Endothelial cell of umbilical vein (primary cell): Measurements from ENCODE around the gene TFF2. TPM values are rescaled to one million over a fixed set of nuclear protein-coding genes. Genes with fewer than 3 reads are reported as not detected.

ENCODE experiments used
- BruUV-seq: library from RNA; stranded (reverse); fragments of 400-500 nt; replicated peaks from 2 replicates; lab custom pipeline; 2021; lab: Mats Ljungman, UMichigan
- CTCF ChIA-PET: fragments of 300-600, 350-600 bp; sonication (Branson Sonifier 250); formaldehyde crosslinking; loops from one replicate; lab custom pipeline; 2021; ENCODE audit warnings: antibody characterized with exemption, inconsistent platforms; lab: Charles Lee
- POLR2A ChIA-PET: fragments of 300-600, 350-600 bp; sonication (Branson Sonifier 250); formaldehyde crosslinking; loops from one replicate; lab custom pipeline; 2021; ENCODE audit warnings: antibody characterized with exemption, inconsistent platforms; lab: Charles Lee
- DNase-seq: peaks from one replicate; pipeline ENCODE4 v3.0.0-alpha.2; 2011; ENCODE audit warnings: low read depth, low spot score
- FAIRE-seq: peaks from 2 replicates; lab custom pipeline; 2011; peaks lifted over from hg19 to GRCh38; lab: Jason Lieb, UNC
- H2AFZ ChIP-seq: 2 replicates; pipeline ENCODE4 v1.6.0; 2012; ENCODE audit warnings: low read depth, low read length, control low read depth, inconsistent platforms
- H3K27ac ChIP-seq: 2 replicates; pipeline ENCODE4 v1.5.1; 2011; ENCODE audit warnings: low read depth, mild to moderate bottlenecking, control low read depth, low read length, moderate library complexity; ENCODE audit not compliant: insufficient read depth
- H3K27me3 ChIP-seq, 2 experiments: 2 replicates each; pipeline versions ENCODE4 v1.6.0 to v1.6.1; 2011; ENCODE audit warnings: low read length in 2 of 2, mixed read lengths in 1 of 2; ENCODE audit not compliant: control insufficient read depth in 2 of 2, insufficient read depth in 2 of 2
- H3K36me3 ChIP-seq, 2 experiments: 2 replicates in 1 of 2; 3 replicates in 1 of 2; pipeline ENCODE4 v1.5.1; 2011; ENCODE audit warnings: low read length in 2 of 2, mild to moderate bottlenecking in 1 of 2, moderate library complexity in 1 of 2; ENCODE audit not compliant: control insufficient read depth in 2 of 2, insufficient read depth in 2 of 2; ENCODE audit errors: extremely low read depth in 1 of 2
- H3K4me1 ChIP-seq: 3 replicates; pipeline ENCODE4 v1.5.1; 2011; ENCODE audit warnings: mild to moderate bottlenecking, low read length; ENCODE audit not compliant: control insufficient read depth, insufficient read depth; ENCODE audit errors: extremely low read depth
- H3K4me2 ChIP-seq: 2 replicates; pipeline ENCODE4 v1.6.1; 2011; ENCODE audit warnings: low read length, control low read depth, mixed read lengths; ENCODE audit not compliant: insufficient read depth
- H3K4me3 ChIP-seq, 3 experiments: fragments of 200-600 bp in 1 of 3; sonication (generic), shearing (Covaris generic) in 1 of 3; replicated peaks in 1 of 3; 2 replicates each; pipeline ENCODE4 v1.5.1; 2011 to 2016; ENCODE audit warnings: control low read depth in 3 of 3, low read length in 3 of 3, mild to moderate bottlenecking in 2 of 3, inconsistent platforms in 1 of 3, low read depth in 1 of 3, moderate library complexity in 1 of 3; ENCODE audit not compliant: insufficient read depth in 1 of 3
- H3K79me2 ChIP-seq: 2 replicates; pipeline ENCODE4 v1.6.0; 2012; ENCODE audit warnings: low read length, inconsistent platforms; ENCODE audit not compliant: control insufficient read depth, insufficient read depth
- H3K9ac ChIP-seq: replicated peaks from 2 replicates; pipeline ENCODE3; 2011; ENCODE audit warnings: low read length, control low read depth; ENCODE audit not compliant: insufficient read depth; ENCODE audit errors: extremely low read depth
- H3K9me1 ChIP-seq: replicated peaks from 3 replicates; pipeline ENCODE4 v1.6.0; 2011; ENCODE audit warnings: mild to moderate bottlenecking, low read length; ENCODE audit not compliant: control insufficient read depth, insufficient read depth; ENCODE audit errors: extremely low read depth
- H3K9me3 ChIP-seq: replicated peaks from 2 replicates; pipeline ENCODE4 v1.5.1; 2012; ENCODE audit warnings: low read length, inconsistent platforms; ENCODE audit not compliant: control insufficient read depth, insufficient read depth
- H4K20me1 ChIP-seq: replicated peaks from 2 replicates; pipeline ENCODE3; 2011; ENCODE audit warnings: mild to moderate bottlenecking, low read length; ENCODE audit not compliant: control insufficient read depth, insufficient read depth; ENCODE audit errors: extremely low read depth
- EZH2 ChIP-seq: IDR thresholded peaks from 2 replicates; pipeline ENCODE4 v1.6.1; 2012; ENCODE audit warnings: borderline replicate concordance, low read depth, mild to moderate bottlenecking, moderate library complexity, low read length, inconsistent platforms; ENCODE audit not compliant: severe bottlenecking
- FOS ChIP-seq: IDR thresholded peaks from 2 replicates; pipeline ENCODE4 v1.6.1; 2011; ENCODE audit warnings: mild to moderate bottlenecking, low read length, moderate library complexity, borderline replicate concordance; ENCODE audit not compliant: insufficient read depth
- GATA2 ChIP-seq: IDR thresholded peaks from 2 replicates; pipeline ENCODE4 v1.7.0; 2011; ENCODE audit warnings: low read depth, mild to moderate bottlenecking, moderate library complexity, mixed read lengths, low read length; ENCODE audit not compliant: insufficient read length, insufficient read depth
- JUN ChIP-seq: IDR thresholded peaks from 2 replicates; pipeline ENCODE4 v1.6.1; 2011; ENCODE audit warnings: borderline replicate concordance, low read depth; ENCODE audit not compliant: insufficient read length, insufficient read depth
- MYC ChIP-seq: IDR thresholded peaks from one replicate; pipeline ENCODE4 v1.6.1; 2011; ENCODE audit warnings: mild to moderate bottlenecking, low read depth, low read length
- POLR2A ChIP-seq: IDR thresholded peaks from 2 replicates; pipeline ENCODE4 v1.6.1; 2012; ENCODE audit warnings: low read depth, mild to moderate bottlenecking, control low read depth, low read length
- POLR2AphosphoS5 ChIP-seq: IDR thresholded peaks from 2 replicates; pipeline ENCODE4 v1.6.1; 2012; ENCODE audit warnings: low read depth, mild to moderate bottlenecking, control low read depth, low read length, moderate library complexity; ENCODE audit not compliant: insufficient read depth
- dilution Hi-C: fragments of 300-500 bp; cut with MboI; formaldehyde crosslinking; loops from one replicate; pipeline ENCODE4 v1.15.0; 2019; ENCODE audit warnings: low sequenced_read_pairs; ENCODE audit not compliant: extremely low pct_ligation_motif_present
- intact Hi-C: fragments of 100-400 bp; cut with micrococcal nuclease; formaldehyde crosslinking; loops from one replicate; pipeline ENCODE4 v1.10.0; 2022
- polyA plus RNA-seq, 4 experiments: library from polyadenylated mRNA; depleted of rRNA in 3 of 4; stranded (reverse) in 3 of 4; unstranded in 1 of 4; fragments of >200 nt; gene quantifications; 2 replicates each; pipeline versions ENCODE4 v1.2.1 to v1.2.3, GENCODE V29; 2011 to 2012; ENCODE audit warnings: missing spikeins in 1 of 4
- total RNA-seq: library from RNA; stranded (reverse); gene quantifications from 2 replicates; pipeline ENCODE4 v1.2.3, GENCODE V29; 2021
- TF ChIP-seq, protein P1 (sequence below), 2 donors: IDR thresholded peaks; 1 replicate in 1 of 2; 2 replicates in 1 of 2; pipeline ENCODE4 v1.5.1; 2011; ENCODE audit warnings: low read length in 2 of 2, mild to moderate bottlenecking in 2 of 2, moderate library complexity in 2 of 2, control low read depth in 1 of 2, inconsistent platforms in 1 of 2, low read depth in 1 of 2; ENCODE audit not compliant: insufficient read depth in 1 of 2; ENCODE audit errors: extremely low read depth in 1 of 2
- TF ChIP-seq, protein P2 (sequence below): IDR thresholded peaks from 2 replicates; pipeline ENCODE4 v1.6.1; 2011; ENCODE audit not compliant: insufficient read depth, insufficient read length

TFF2 gene
- total and polyA plus RNA-seq, 2 donors (not counting 3 experiments of a cell fraction or from before 2014, with no cell fraction given), result not detected

DNA sequence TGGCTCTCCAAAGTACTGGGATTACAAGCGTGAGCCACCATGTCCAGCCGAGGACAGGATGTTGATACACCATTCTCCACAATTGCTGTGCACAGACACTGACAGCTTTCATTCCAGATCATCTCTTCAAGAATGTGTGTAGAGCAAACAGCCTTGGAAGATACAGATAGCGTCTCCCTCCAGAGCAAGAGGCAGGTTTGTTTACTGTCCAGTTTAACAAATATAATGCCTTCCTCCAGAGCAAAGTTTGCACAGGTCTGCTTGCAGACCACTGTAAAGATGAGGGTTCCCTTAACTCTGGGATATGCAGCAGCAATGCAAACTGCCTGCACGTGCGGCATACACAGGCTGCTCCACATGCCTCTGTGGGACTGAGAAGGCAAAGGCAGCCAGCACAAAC lies 40.5 kb upstream of the TFF2 start:
- BruUV-seq, result no TSS peak
- no peaks in the 10 kb centered on the region for H3K9me3 ChIP-seq
- no peaks in the 10 kb centered on the region for H3K4me1 ChIP-seq
- H3K27ac ChIP-seq, result no peak overlapping the region
- ChIA-PET CTCF (interaction anchor here (2.2 kb wide), 1 partner anchor 10 kb away, joined by 6 read pairs; no protein-coding TSS in a partner anchor), POLR2A (no interaction called here)
- intact Hi-C loops (no loop called here), dilution Hi-C loops (no loop called here)
- no peaks in the 10 kb centered on the region for H3K36me3 ChIP-seq
- no peaks in the 10 kb centered on the region for H3K79me2 ChIP-seq
- FAIRE-seq, result no peak
- H3K9me1 ChIP-seq, result no peaks in the 10 kb centered on the region
- no peak for DNase-seq
- H4K20me1 ChIP-seq, result no peaks in the 10 kb centered on the region
- no peak overlapping the region for H3K4me2 ChIP-seq
- TF ChIP-seq FOS, result no peak
- TF ChIP-seq POLR2A, result no peak
- no peak for TF ChIP-seq EZH2
- TF ChIP-seq JUN, result no peak
- TF ChIP-seq GATA2, result no peak
- H2AFZ ChIP-seq, result no peak overlapping the region
- no peak overlapping the region for H3K4me3 ChIP-seq
- no peak overlapping the region for H3K9ac ChIP-seq
- peaks cover 4 to 33% of the 10 kb centered on the region in 2 experiments for H3K27me3 ChIP-seq

DNA sequence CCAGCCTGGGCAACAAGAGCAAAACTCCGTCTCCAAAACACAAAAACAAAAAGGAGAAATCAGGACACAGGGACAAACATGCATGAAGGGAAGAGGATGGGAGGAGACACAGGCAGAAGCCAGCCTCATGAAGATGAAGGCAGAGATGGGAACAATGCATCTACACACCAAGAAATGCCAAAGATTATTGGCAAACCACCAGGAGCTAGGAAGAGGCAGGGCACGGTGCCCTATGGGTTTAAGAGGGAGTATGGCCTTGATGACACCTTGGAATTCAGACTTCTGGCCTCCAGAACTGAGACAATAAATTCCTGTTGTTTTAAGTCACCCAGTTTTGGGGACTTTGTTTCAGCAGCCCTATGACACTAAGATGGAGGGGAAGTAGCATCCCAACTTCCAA lies 39.9 kb upstream of the TFF2 start:
- dilution Hi-C loops, result no loop called here
- Histone ChIP-seq H3K9me1 (no peaks in the 10 kb centered on the region), H2AFZ (no peak overlapping the region), H3K4me3 (no peak overlapping the region), H3K4me2 (no peak overlapping the region), H3K79me2 (no peaks in the 10 kb centered on the region), H3K9me3 (no peaks in the 10 kb centered on the region), H3K9ac (no peak overlapping the region), H3K4me1 (no peaks in the 10 kb centered on the region), H3K27me3 (peaks cover 4 to 31% of the 10 kb centered on the region in 2 experiments), H3K36me3 (no peaks in the 10 kb centered on the region), H4K20me1 (no peaks in the 10 kb centered on the region), H3K27ac (no peak overlapping the region)
- FAIRE-seq, result no peak
- intact Hi-C loops, result no loop called here
- TF ChIP-seq FOS (no peak), EZH2 (no peak), POLR2AphosphoS5 (no peak), GATA2 (no peak), POLR2A (no peak), MYC (no peak), JUN (no peak)
- TF ChIP-seq, protein P1, sequence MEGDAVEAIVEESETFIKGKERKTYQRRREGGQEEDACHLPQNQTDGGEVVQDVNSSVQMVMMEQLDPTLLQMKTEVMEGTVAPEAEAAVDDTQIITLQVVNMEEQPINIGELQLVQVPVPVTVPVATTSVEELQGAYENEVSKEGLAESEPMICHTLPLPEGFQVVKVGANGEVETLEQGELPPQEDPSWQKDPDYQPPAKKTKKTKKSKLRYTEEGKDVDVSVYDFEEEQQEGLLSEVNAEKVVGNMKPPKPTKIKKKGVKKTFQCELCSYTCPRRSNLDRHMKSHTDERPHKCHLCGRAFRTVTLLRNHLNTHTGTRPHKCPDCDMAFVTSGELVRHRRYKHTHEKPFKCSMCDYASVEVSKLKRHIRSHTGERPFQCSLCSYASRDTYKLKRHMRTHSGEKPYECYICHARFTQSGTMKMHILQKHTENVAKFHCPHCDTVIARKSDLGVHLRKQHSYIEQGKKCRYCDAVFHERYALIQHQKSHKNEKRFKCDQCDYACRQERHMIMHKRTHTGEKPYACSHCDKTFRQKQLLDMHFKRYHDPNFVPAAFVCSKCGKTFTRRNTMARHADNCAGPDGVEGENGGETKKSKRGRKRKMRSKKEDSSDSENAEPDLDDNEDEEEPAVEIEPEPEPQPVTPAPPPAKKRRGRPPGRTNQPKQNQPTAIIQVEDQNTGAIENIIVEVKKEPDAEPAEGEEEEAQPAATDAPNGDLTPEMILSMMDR (IDR thresholded peaks at IDR 0.05; ENCODE audit: extremely low read depth in 1 of 2, insufficient read depth in 1 of 2, low read depth in 1 of 2, low read length in 2 of 2), result no peak
- TF ChIP-seq, protein P2, sequence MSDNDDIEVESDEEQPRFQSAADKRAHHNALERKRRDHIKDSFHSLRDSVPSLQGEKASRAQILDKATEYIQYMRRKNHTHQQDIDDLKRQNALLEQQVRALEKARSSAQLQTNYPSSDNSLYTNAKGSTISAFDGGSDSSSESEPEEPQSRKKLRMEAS, result no peak
- CTCF ChIA-PET, result no interaction called here
- DNase-seq, result no peak
- BruUV-seq, result no TSS peak
- POLR2A ChIA-PET, result no interaction called here
